ENCODE data around the gene SEL1L3. TPM values are rescaled to one million over a fixed set of nuclear protein-coding genes. Genes with fewer than 3 reads are reported as not detected.

The SEL1L3 gene
- total RNA-seq, 1 donor from 2014 or later, result 22.6 TPM

- no peak for DNase-seq
Observed at GRCh38 chr4:25817059-25817681, 45.6 kb downstream of the SEL1L3 start.

- DNase-seq, result no peak
Observed at GRCh38 chr4:25816591-25817058, 46.2 kb downstream of the SEL1L3 start.

GRCh38 chr4:25815586-25815985, 47.2 kb downstream of the SEL1L3 start:
- no peak for DNase-seq

DNA sequence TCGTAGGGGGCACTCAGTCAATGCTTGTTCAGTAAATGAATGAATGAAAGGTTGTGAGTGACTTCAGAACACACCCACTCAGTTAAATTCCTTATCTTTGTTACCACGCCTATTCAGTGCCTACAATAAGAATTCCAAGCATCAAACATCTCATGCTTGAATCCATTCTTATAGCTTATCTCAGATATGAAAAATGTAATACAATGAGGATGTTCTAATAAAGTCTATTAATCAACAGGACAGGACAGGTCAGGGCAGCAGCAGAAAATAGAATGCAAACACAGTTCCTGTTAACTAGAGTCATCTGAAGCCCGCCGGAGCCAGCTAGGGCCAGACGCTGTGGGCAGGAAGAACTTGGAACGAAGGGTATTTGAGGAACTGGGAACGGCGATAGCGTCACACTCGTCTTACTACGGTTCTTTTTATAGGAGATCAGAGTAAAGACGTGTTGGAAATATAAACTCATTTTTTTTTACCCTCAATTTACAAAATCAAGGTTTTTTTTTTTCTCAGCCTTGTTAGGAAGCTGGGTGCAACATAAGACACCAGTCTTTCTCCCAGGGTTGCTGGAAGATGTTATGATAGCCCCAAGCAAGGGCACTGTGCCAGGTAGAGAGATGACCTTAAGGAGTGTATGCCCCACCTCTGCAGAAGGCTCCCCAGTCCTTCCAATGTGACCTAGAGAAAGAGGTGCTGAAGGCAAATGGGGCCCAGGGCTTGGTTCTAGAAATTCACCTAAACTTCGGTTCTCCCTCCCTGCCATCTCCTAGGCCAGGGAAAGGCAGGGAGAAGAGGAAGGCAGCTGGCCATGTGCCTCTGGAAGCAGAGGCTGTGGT, 48.3 kb downstream of the SEL1L3 start:
- no peak for DNase-seq

DNA sequence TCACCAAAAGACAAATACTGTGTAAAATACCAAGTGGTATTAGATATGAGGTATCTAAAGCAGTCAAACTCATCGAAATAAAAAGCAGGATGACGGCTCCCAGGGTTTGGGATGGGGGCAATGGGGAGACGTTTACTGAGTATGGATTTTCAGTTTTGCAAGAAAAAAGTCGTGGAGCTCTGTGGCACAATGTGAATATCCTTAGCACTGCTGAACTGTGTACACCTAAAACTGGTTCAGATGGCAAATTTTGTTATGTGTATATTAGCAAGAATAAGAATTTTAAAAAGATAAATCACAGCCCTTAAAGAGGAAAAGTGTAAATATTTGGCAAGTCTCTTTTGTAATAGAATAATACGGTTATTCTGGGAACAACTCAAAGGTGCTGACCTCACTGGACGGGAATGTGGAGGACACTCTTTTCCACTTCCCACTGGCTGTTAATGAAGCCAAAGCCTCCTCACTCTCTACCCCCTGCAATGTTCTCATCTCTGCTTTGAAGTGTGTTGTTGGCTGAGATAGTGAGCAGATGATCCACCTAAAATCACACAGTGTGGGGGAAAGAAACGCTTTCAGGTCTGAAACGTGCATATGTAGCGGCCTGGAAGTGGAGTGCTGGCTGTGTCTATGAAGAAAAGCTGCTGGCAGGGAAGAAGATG, 49.2 kb downstream of the SEL1L3 start:
- DNase-seq, result peak; percentile 40

DNA sequence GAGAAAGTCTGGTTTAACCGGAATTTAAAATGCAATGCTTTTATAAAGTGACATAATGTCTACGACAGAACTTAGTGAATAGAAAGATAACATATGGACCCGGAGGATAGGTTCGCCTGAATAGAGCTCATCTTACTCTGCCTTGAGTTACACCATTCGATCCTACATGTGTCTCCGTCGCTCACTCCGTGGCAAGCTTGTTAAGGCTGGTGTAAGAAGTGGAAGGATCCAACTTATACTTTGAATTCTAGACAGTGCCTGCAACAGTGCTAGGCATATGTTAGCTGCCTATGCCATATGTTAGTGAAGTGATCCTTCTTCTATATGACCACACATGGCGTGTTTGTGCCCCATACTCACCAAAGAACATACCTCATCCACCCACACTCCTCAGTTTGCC, 50.9 kb downstream of the SEL1L3 start:
- DNase-seq, result peak; percentile 82

DNA sequence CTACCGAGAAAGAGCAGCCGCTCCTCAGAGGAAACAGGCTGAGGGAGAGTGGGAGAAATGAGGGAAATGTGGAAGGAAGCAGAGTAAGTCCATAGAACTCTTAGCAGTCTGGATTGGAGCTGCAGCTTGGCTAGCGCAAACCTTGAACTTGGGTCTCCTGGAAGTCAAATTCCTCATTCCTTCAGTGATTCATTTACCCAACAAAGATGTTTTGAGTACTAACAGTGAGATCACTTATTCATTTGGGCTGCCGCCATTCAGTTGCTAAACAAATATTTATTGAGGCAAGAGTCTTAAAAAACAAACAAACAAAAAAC, 51.5 kb downstream of the SEL1L3 start:
- DNase-seq, result no peak

GRCh38 chr4:25810461-25811373, 52.1 kb downstream of the SEL1L3 start:
- peak; percentile 34 for DNase-seq

DNA sequence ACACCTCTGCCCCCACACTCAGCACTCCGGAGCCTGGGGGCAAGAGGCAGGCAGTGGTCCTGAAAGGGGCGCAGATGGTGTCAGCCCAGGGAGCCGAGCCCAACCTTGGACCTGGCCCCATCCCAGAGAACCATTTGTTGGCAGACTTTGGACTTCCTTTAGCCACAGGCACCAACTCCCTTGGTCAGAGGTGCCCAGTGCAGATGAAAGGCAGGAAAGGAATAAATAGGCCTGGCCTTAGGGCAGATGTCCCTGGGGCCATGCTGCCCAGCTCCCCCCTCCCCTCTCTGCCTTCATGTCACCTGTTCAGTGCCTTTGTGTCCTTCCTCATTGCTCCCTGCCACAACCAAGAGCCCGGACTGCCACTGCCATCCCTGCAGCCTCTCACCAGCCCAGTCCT, 52.8 kb downstream of the SEL1L3 start:
- no peak for DNase-seq

- DNase-seq, result no peak
Observed at GRCh38 chr4:25807102-25807728, 55.6 kb downstream of the SEL1L3 start.

- DNase-seq, result no peak
Observed at GRCh38 chr4:25805255-25805860, 57.4 kb downstream of the SEL1L3 start.

DNA sequence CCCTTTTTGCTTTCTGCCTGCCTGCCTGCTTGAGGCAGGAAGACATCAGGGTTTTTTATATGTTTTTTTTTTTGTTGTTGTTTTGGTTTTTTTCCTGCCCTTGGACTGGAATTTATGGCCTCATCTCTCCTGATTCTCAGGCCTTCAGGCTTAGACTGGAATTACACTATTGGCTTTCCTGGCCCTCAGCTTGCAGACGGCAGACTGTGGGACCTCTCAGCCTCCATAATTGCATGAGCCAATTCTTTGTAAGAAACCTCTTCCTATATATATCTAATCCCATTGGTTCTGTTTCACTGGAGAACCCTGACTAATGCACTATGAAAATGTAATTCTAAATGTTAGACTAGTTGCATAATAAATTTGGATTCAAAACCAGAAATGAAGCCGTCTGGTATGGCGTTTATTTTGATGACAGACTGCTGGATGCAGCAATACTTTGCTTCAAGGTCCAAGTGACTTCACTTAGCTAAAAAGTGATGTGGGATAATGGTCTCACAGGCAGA, 59.0 kb downstream of the SEL1L3 start:
- DNase-seq, result peak; percentile 69

- DNase-seq, result no peak
Observed at GRCh38 chr4:25801594-25801993, 61.2 kb downstream of the SEL1L3 start.

- DNase-seq, result no peak
Observed at GRCh38 chr4:25800245-25800644, 62.5 kb downstream of the SEL1L3 start.

- DNase-seq, result no peak
Observed at GRCh38 chr4:25799522-25799921, 63.3 kb downstream of the SEL1L3 start.

- no peak for DNase-seq
Observed at GRCh38 chr4:25797136-25797535, 65.7 kb downstream of the SEL1L3 start.

GRCh38 chr4:25795566-25796454, 67.0 kb downstream of the SEL1L3 start:
- DNase-seq, result peak; percentile 45

DNA sequence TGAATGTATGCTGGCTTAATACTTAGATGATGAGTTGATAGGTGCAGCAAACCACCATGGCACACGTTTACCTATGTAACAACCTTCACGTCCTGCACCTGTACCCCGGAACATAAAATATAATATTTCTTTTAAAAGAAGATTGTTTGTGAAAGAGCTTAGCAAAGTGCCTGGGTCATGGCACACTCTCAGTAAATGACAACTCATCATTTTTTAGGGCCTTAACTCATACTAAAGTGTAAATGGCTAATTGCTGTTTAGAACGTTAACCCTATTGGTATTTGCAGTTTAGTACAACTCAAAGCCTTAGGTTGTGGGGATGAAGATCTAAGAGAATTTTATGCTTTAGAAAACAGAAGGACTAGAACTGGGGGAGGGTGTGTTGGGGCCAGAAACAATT, 67.7 kb downstream of the SEL1L3 start:
- no peak for DNase-seq

DNA sequence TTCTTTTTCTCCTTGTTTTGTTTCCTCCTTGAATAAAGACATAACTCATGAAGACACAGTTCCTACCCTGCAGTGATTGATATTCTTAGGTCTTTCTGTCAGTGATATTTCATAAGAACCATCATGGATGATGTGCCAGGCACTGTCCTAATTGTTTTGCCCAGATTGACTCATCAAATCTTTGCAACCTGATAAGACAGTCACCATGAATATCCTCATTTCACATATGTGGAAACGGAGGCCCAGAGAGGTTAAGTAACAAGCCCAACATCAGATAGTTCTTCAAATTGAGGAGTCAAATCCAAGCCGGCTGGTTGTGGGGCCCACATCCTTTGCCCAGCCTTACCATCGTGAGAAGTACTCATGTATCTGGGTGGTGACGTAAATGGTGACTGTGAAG, 69.9 kb downstream of the SEL1L3 start:
- DNase-seq, result no peak

DNA sequence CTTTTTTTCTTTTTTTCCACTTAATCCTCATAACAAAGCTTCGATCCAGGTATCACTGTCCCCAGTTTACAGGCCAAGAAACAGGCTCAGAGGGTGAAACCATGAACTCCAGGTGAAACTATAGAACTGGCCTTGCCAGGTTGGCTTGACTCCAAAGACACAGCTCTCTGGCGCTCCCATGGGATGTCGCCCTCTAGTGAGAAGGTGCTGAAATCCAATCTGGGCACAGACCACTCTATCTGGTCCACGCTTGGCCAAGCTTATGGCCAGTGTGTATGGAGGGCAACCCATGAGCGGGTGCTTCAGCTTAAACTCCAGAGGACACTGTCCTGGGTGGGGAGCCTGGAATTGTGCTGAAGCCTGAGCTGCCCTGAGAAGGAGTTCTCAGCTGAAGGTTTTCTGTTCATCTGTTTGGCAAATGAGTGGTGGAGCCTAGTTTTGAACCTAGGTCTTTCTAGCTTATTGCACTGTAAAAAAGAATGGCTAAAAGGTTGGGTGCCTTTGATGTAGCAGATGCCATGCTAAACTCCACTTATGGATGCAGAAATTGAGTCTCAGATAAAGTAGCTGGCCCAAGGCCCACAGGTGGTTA, 70.5 kb downstream of the SEL1L3 start:
- no peak for DNase-seq

All from tongue (tissue), 2 donors.